MM.1S (cell line): Measurements from ENCODE around the gene FIGNL2.

ENCODE experiments used
- CTCF ChIP-seq: fragments of 300-600 bp; sonication (generic); IDR thresholded peaks from 2 replicates; pipeline ENCODE4 v1.5.1; 2016; ENCODE audit warnings: antibody characterized with exemption, low read length, mixed read lengths
- EZH2phosphoT487 ChIP-seq: fragments of 300-600 bp; sonication (generic); IDR thresholded peaks from 2 replicates; pipeline ENCODE4 v1.6.1; 2018; ENCODE audit warnings: antibody characterized with exemption, low read length

- TF ChIP-seq CTCF (no peak), EZH2phosphoT487 (no peak)
These were observed 2.2 kb downstream of the FIGNL2 start for GRCh38 chr12:51846271-51846691.
